WTC11 (cell line): ENCODE measurements around the gene SCNN1B. TPM values are rescaled to one million over a fixed set of nuclear protein-coding genes. Genes with fewer than 3 reads are reported as not detected.
"Not testable (repeated sequence)": the region's sequence is repeated elsewhere in the genome, so short reads cannot be mapped to it uniquely, and the experiment has no call there.

ENCODE experiments used
- ATAC-seq: fragments of 200-7000 bp; cut with Tn5 transposase; 2 replicates; pipeline ENCODE4 v1.10.0; 2021; ENCODE audit warnings: mild to moderate bottlenecking, moderate library complexity
- CTCF ChIA-PET: fragments of 300-600 bp; sonication (Branson Sonifier 250); formaldehyde crosslinking; loops from one replicate; lab custom pipeline; 2021; ENCODE audit warnings: antibody characterized with exemption; lab: Charles Lee
- POLR2A ChIA-PET: fragments of 350-600 bp; sonication (Branson Sonifier 250); formaldehyde crosslinking; loops from one replicate; lab custom pipeline; 2021; ENCODE audit warnings: antibody characterized with exemption; lab: Charles Lee
- DNase-seq: peaks from one replicate; pipeline ENCODE4 v3.0.0; 2021; ENCODE audit warnings: low spot score
- H3K27ac Mint-ChIP-seq: 2 replicates; pipeline ENCODE4 v1.8.0; 2021; ENCODE audit warnings: mixed read lengths
- H3K27me3 Mint-ChIP-seq: 2 replicates; pipeline ENCODE4 v1.8.0; 2021; ENCODE audit warnings: low read depth, mild to moderate bottlenecking, moderate library complexity, mixed read lengths
- H3K36me3 Mint-ChIP-seq: 2 replicates; pipeline ENCODE4 v1.8.0; 2021; ENCODE audit warnings: mixed read lengths
- H3K4me1 Mint-ChIP-seq: 2 replicates; pipeline ENCODE4 v1.8.0; 2022; ENCODE audit warnings: mixed read lengths
- H3K4me3 Mint-ChIP-seq: 2 replicates; pipeline ENCODE4 v1.8.0; 2021; ENCODE audit warnings: mild to moderate bottlenecking, moderate library complexity, mixed read lengths
- H3K9me3 Mint-ChIP-seq: 2 replicates; pipeline ENCODE4 v1.8.0; 2021; ENCODE audit warnings: mixed read lengths
- ATF1 ChIP-seq: sonication (generic); formaldehyde crosslinking; IDR thresholded peaks from 2 replicates; pipeline ENCODE4 v1.8.1; 2023; ENCODE audit warnings: mild to moderate bottlenecking, moderate library complexity, missing genetic modification reagents
- EMX1 ChIP-seq: fragments of 250-450 bp; sonication (Bioruptor Pico); IDR thresholded peaks from 2 replicates; pipeline ENCODE4 v1.8.0; 2021; ENCODE audit warnings: mild to moderate bottlenecking
- ETV6 ChIP-seq: sonication (generic); formaldehyde crosslinking; IDR thresholded peaks from 2 replicates; pipeline ENCODE4 v1.8.1; 2022; ENCODE audit warnings: mild to moderate bottlenecking, missing genetic modification reagents
- FOXP1 ChIP-seq: sonication (generic); formaldehyde crosslinking; IDR thresholded peaks from 2 replicates; pipeline ENCODE4 v1.8.0; 2022; ENCODE audit warnings: missing genetic modification reagents, mild to moderate bottlenecking, moderate library complexity, borderline replicate concordance
- IRF2 ChIP-seq: sonication (generic); formaldehyde crosslinking; IDR thresholded peaks from 2 replicates; pipeline ENCODE4 v1.8.0; 2022; ENCODE audit warnings: low read depth, missing genetic modification reagents, borderline replicate concordance
- MYBL2 ChIP-seq: sonication (generic); formaldehyde crosslinking; IDR thresholded peaks from 2 replicates; pipeline ENCODE4 v1.8.1; 2023; ENCODE audit warnings: mild to moderate bottlenecking, moderate library complexity, missing genetic modification reagents
- NR2C2 ChIP-seq: sonication (generic); formaldehyde crosslinking; IDR thresholded peaks from 2 replicates; pipeline ENCODE4 v1.8.0; 2022; ENCODE audit warnings: mild to moderate bottlenecking, missing genetic modification reagents
- TEAD4 ChIP-seq: sonication (generic); formaldehyde crosslinking; IDR thresholded peaks from 2 replicates; pipeline ENCODE4 v1.8.0; 2022; ENCODE audit warnings: mild to moderate bottlenecking, missing genetic modification reagents
- ZBTB21 ChIP-seq: sonication (generic); formaldehyde crosslinking; IDR thresholded peaks from 2 replicates; pipeline ENCODE4 v1.8.1; 2023; ENCODE audit warnings: mild to moderate bottlenecking, missing genetic modification reagents, borderline replicate concordance
- ZNF317 ChIP-seq: sonication (generic); formaldehyde crosslinking; IDR thresholded peaks from 2 replicates; pipeline ENCODE4 v1.8.1; 2023; ENCODE audit warnings: low read depth, mild to moderate bottlenecking, moderate library complexity, missing genetic modification reagents, borderline replicate concordance
- ZNF396 ChIP-seq: fragments of 250-450 bp; sonication (Bioruptor Pico); IDR thresholded peaks from 2 replicates; pipeline ENCODE4 v1.8.0; 2021; ENCODE audit warnings: mild to moderate bottlenecking, moderate library complexity, borderline replicate concordance
- ZNF671 ChIP-seq: fragments of 250-450 bp; sonication (Bioruptor Pico); IDR thresholded peaks from 2 replicates; pipeline ENCODE4 v1.8.0; 2021; ENCODE audit warnings: mild to moderate bottlenecking
- total RNA-seq: library from RNA; stranded (reverse); gene quantifications from 3 replicates; pipeline ENCODE4 v1.2.3, GENCODE V29; 2021
- TF ChIP-seq, protein P1 (sequence below): sonication (generic); formaldehyde crosslinking; IDR thresholded peaks from 2 replicates; pipeline ENCODE4 v1.8.1; 2022; ENCODE audit warnings: missing genetic modification reagents, borderline replicate concordance
- TF ChIP-seq, protein P2 (sequence below): sonication (generic); formaldehyde crosslinking; IDR thresholded peaks from 2 replicates; pipeline ENCODE4 v1.8.0; 2023; ENCODE audit warnings: missing genetic modification reagents
- TF ChIP-seq, protein P3 (sequence below): sonication (generic); formaldehyde crosslinking; IDR thresholded peaks from 2 replicates; pipeline ENCODE4 v1.8.1; 2022; ENCODE audit warnings: low read depth, missing genetic modification reagents, borderline replicate concordance
- TF ChIP-seq, protein P4 (sequence below): sonication (generic); formaldehyde crosslinking; IDR thresholded peaks from 2 replicates; pipeline ENCODE4 v1.8.1; 2023; ENCODE audit warnings: mild to moderate bottlenecking, moderate library complexity, missing genetic modification reagents
- TF ChIP-seq, protein P5 (sequence below): sonication (generic); formaldehyde crosslinking; IDR thresholded peaks from 2 replicates; pipeline ENCODE4 v1.8.1; 2023; ENCODE audit warnings: mild to moderate bottlenecking, missing genetic modification reagents, borderline replicate concordance

SCNN1B gene
- total RNA-seq, 1 experiment from 2014 or later = 4.8 TPM

DNA sequence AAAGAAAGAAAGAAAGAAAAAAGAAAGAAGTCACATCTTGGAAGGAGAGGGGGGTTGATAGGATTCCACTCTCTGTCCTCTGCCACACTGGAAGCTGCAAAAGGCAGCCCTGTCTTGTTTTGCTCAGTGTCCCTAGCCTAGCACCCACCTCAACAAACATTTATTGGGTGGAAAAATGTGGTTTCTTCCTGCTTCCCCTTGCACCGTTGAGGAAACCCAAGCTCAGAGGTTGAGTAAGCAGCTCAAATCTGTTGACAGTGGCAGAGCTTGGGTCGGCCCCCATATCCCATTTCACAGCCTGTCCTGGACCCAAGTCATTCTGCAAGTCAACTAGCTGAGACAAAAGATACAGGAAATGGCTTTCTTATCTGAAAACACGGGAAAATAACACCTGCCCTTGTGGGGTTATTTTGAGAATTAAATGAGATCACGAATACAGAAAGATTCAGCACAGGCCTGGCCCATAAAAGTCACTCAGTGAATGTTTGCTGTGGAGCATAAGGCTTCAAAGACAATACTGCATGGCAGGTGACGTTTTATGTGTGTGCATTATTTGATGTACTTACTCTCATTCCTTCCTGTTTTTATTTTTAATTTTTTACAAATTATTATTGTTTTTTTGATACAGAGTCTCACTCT, 63.6 kb downstream of the SCNN1B start:
- POLR2A ChIA-PET = no interaction called here
- peak overlapping the region; percentile 75 for H3K27ac Mint-ChIP-seq
- ATAC-seq = peak; percentile 56
- no peak for TF ChIP-seq TEAD4 (CRISPR knock-in tag)
- TF ChIP-seq, protein P1, sequence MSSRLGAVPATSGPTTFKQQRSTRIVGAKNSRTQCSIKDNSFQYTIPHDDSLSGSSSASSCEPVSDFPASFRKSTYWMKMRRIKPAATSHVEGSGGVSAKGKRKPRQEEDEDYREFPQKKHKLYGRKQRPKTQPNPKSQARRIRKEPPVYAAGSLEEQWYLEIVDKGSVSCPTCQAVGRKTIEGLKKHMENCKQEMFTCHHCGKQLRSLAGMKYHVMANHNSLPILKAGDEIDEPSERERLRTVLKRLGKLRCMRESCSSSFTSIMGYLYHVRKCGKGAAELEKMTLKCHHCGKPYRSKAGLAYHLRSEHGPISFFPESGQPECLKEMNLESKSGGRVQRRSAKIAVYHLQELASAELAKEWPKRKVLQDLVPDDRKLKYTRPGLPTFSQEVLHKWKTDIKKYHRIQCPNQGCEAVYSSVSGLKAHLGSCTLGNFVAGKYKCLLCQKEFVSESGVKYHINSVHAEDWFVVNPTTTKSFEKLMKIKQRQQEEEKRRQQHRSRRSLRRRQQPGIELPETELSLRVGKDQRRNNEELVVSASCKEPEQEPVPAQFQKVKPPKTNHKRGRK (CRISPR knock-in tag) = peak; percentile 85; the same call in 1 of the 2 replicates
- TF ChIP-seq, all 79 proteins: peak for 1
- CTCF ChIA-PET = interaction anchor here (1.6 to 1.9 kb wide), 3 partner anchors 10 to 70 kb away, joined by 4 to 6 read pairs (median 6); no protein-coding TSS in a partner anchor
- DNase-seq = no peak
- Mint-ChIP-seq H3K27me3 (no peaks in the 10 kb centered on the region), H3K4me1 (peaks cover 9% of the 10 kb centered on the region), H3K9me3 (no peaks in the 10 kb centered on the region), H3K36me3 (no peaks in the 10 kb centered on the region), H3K4me3 (no peak overlapping the region)

DNA sequence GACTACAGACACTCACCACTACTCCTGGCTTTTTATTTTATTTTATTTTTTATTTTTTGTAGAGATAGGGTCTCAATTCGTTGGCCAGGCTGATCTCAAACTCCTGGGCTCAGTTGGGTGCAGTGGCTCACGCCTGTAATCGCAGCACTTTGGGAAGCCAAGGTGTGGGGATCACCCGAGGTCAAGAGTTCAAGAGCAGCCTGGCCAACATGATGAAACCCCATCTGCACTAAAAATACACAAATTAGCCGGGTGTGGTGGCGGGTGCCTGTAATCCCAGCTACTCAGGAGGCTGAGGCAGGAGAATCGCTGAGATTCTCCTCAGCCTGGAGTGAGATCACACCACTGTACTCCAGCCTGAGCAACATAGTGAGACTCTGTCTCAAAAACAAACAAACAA, 64.2 kb downstream of the SCNN1B start:
- H3K4me3 Mint-ChIP-seq, POLR2A ChIA-PET, ATAC-seq, H3K9me3 Mint-ChIP-seq, H3K27me3 Mint-ChIP-seq, H3K36me3 Mint-ChIP-seq, DNase-seq, H3K27ac Mint-ChIP-seq, H3K4me1 Mint-ChIP-seq: not testable (repeated sequence)
- CTCF ChIA-PET = interaction anchor here (1.6 to 1.9 kb wide), 3 partner anchors 9 to 70 kb away, joined by 4 to 6 read pairs (median 6); no protein-coding TSS in a partner anchor

DNA sequence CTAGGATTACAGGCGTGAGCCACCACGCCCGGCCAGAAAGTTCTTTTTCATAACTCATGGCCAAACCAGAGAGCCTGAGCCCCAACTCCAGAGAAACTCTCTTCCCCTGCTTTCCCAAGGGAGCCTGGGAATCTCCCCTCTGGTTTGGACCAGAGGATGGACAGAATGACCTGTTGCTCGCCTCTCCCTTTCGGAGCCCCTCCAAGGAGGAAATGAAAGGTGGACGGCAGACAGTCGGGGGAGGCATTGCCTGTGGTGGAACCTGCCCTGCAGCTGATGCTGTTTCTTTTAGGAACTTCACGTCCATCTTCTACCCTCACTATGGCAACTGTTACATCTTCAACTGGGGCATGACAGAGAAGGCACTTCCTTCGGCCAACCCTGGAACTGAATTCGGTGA, 65.5 kb downstream of the SCNN1B start:
- ATAC-seq = no peak
- POLR2A ChIA-PET = no interaction called here
- no peak overlapping the region for H3K4me3 Mint-ChIP-seq

DNA sequence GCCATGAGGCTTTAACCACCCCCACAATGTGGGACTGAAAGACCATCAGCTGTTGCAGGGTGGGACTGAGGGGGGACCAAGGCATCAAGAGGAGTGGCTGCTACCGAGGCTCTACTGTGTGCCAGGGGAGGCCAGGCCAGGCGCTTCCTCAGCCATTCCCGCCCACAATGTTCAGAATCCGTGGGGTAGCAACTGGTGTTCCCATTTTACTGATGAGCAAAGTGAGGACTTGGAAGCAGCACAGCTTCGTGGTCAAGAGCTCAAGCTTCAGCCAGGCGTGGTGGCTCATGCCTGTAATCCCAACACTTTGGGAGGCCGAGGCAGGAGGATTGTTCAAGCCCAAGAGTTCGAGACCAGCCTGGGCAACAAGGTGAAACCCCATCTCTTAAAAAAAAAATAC, 65.9 kb downstream of the SCNN1B start:
- Mint-ChIP-seq H3K27ac (no peak overlapping the region), H3K4me1 (peaks cover 9% of the 10 kb centered on the region), H3K9me3 (no peaks in the 10 kb centered on the region), H3K27me3 (no peaks in the 10 kb centered on the region), H3K4me3 (no peak overlapping the region), H3K36me3 (no peaks in the 10 kb centered on the region)
- ChIA-PET POLR2A (no interaction called here), CTCF (interaction anchor here (0.6 to 1.3 kb wide), 2 partner anchors 30 to 68 kb away, joined by 3 to 4 read pairs; no protein-coding TSS in a partner anchor)
- no peak for ATAC-seq
- DNase-seq = no peak
- TF ChIP-seq IRF2 (CRISPR knock-in tag) (no peak), NR2C2 (CRISPR knock-in tag) (no peak), ZNF396 (CRISPR knock-in tag) (no peak), ATF1 (no peak), EMX1 (CRISPR knock-in tag) (no peak), ETV6 (no peak), MYBL2 (no peak), ZNF317 (CRISPR knock-in tag) (no peak), FOXP1 (CRISPR knock-in tag) (no peak), ZBTB21 (CRISPR knock-in tag) (no peak)
- TF ChIP-seq, protein P2, sequence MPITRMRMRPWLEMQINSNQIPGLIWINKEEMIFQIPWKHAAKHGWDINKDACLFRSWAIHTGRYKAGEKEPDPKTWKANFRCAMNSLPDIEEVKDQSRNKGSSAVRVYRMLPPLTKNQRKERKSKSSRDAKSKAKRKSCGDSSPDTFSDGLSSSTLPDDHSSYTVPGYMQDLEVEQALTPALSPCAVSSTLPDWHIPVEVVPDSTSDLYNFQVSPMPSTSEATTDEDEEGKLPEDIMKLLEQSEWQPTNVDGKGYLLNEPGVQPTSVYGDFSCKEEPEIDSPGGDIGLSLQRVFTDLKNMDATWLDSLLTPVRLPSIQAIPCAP (CRISPR knock-in tag) = no peak
- TF ChIP-seq, protein P3, sequence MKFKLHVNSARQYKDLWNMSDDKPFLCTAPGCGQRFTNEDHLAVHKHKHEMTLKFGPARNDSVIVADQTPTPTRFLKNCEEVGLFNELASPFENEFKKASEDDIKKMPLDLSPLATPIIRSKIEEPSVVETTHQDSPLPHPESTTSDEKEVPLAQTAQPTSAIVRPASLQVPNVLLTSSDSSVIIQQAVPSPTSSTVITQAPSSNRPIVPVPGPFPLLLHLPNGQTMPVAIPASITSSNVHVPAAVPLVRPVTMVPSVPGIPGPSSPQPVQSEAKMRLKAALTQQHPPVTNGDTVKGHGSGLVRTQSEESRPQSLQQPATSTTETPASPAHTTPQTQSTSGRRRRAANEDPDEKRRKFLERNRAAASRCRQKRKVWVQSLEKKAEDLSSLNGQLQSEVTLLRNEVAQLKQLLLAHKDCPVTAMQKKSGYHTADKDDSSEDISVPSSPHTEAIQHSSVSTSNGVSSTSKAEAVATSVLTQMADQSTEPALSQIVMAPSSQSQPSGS (CRISPR knock-in tag) = no peak
- TF ChIP-seq, protein P4, sequence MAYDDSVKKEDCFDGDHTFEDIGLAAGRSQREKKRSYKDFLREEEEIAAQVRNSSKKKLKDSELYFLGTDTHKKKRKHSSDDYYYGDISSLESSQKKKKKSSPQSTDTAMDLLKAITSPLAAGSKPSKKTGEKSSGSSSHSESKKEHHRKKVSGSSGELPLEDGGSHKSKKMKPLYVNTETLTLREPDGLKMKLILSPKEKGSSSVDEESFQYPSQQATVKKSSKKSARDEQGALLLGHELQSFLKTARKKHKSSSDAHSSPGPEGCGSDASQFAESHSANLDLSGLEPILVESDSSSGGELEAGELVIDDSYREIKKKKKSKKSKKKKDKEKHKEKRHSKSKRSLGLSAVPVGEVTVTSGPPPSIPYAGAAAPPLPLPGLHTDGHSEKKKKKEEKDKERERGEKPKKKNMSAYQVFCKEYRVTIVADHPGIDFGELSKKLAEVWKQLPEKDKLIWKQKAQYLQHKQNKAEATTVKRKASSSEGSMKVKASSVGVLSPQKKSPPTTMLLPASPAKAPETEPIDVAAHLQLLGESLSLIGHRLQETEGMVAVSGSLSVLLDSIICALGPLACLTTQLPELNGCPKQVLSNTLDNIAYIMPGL (CRISPR knock-in tag) = no peak
- TF ChIP-seq, protein P5, sequence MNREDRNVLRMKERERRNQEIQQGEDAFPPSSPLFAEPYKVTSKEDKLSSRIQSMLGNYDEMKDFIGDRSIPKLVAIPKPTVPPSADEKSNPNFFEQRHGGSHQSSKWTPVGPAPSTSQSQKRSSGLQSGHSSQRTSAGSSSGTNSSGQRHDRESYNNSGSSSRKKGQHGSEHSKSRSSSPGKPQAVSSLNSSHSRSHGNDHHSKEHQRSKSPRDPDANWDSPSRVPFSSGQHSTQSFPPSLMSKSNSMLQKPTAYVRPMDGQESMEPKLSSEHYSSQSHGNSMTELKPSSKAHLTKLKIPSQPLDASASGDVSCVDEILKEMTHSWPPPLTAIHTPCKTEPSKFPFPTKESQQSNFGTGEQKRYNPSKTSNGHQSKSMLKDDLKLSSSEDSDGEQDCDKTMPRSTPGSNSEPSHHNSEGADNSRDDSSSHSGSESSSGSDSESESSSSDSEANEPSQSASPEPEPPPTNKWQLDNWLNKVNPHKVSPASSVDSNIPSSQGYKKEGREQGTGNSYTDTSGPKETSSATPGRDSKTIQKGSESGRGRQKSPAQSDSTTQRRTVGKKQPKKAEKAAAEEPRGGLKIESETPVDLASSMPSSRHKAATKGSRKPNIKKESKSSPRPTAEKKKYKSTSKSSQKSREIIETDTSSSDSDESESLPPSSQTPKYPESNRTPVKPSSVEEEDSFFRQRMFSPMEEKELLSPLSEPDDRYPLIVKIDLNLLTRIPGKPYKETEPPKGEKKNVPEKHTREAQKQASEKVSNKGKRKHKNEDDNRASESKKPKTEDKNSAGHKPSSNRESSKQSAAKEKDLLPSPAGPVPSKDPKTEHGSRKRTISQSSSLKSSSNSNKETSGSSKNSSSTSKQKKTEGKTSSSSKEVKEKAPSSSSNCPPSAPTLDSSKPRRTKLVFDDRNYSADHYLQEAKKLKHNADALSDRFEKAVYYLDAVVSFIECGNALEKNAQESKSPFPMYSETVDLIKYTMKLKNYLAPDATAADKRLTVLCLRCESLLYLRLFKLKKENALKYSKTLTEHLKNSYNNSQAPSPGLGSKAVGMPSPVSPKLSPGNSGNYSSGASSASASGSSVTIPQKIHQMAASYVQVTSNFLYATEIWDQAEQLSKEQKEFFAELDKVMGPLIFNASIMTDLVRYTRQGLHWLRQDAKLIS (CRISPR knock-in tag) = no peak

More for the DNA sequence above, 65.5 kb downstream of the SCNN1B start:
- TF ChIP-seq ZNF317 (CRISPR knock-in tag) (peak; percentile 56; the same call in 1 of the 2 replicates), ZNF671 (CRISPR knock-in tag) (no peak)
- no peak for DNase-seq
- Mint-ChIP-seq H3K4me1 (peaks cover 9% of the 10 kb centered on the region), H3K27me3 (no peaks in the 10 kb centered on the region), H3K36me3 (no peaks in the 10 kb centered on the region), H3K27ac (no peak overlapping the region), H3K9me3 (no peaks in the 10 kb centered on the region)
- CTCF ChIA-PET = interaction anchor here (1.3 kb wide), 1 partner anchor 68 kb away, joined by 4 read pairs; no protein-coding TSS in a partner anchor
